ENCODE data around the gene RNPEPL1.

RNPEPL1 gene

DNA sequence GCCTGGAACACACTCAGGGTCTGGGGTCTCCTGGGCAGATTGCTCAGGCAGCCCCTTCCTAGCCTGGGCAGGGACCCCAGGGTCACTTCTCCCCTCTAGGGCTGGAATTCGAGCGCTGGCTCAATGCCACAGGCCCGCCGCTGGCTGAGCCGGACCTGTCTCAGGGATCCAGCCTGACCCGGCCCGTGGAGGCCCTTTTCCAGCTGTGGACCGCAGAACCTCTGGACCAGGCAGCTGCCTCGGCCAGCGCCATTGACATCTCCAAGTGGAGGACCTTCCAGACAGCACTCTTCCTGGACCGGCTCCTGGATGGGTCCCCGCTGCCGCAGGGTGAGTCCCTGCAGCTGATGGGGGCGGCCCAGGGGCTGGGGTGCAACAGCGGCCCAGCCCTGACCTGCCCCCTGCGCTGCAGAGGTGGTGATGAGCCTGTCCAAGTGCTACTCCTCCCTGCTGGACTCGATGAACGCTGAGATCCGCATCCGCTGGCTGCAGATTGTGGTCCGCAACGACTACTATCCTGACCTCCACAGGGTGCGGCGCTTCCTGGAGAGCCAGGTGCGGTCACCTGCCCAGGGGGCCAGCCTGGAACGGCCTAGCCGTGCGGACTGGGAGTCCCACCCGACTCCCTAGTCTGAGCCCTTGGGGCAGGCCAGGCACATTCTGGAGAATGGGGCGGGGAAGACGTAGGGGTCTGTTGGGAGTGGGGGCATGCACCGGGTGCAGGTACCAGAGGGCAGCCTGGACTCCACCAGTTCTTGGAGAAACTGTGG is 8.3 kb downstream of the RNPEPL1 start:
- no peak for DNase-seq (ENCODE audit: low read depth in 2 of 2)

DNA sequence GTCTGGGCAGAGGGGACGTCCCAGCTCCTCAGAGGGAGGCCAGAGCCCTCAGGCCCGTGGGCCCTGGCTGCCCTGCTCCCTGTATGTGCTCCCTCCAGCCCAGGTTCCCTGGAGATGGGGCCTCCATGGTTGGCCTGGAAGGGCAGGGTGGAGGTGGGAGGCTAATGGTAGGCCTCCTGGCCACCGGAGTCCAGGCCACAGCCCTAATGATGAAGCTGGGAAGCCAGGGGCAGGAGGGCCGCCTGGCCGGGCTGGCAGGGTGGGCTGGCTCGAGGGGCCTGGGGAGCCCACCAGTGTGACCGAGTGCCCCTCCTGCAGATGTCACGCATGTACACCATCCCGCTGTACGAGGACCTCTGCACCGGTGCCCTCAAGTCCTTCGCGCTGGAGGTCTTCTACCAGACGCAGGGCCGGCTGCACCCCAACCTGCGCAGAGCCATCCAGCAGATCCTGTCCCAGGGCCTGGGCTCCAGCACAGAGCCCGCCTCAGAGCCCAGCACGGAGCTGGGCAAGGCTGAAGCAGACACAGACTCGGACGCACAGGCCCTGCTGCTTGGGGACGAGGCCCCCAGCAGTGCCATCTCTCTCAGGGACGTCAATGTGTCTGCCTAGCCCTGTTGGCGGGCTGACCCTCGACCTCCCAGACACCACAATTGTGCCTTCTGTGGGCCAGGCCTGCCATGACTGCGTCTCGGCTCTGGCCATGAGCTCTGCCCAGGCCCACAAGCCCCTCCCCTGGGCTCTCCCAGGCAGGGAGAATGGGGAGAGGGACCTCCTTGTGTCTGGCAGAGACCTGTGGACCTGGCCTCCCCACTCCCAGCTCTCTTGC is 9.2 kb downstream of the RNPEPL1 start:
- DNase-seq (ENCODE audit: low read depth in 2 of 2): no peak

DNA sequence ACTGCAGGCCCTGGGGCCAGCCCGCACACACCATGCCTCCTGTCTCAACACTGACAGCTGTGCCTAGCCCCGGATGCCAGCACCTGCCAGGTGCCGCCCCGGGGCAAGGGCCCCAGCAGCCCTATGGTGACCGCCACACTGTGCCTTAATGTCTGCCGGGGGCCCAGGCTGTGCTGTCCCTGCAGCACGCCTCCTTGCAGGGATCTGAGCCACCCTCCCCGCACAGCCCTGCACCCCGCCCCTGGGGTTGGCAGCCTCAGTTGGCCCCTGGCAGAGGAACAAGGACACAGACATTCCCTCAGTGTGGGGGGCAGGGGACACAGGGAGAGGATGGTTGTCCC is 9.8 kb downstream of the RNPEPL1 start:
- DNase-seq (ENCODE audit: low read depth in 2 of 2): no peak

- no peak for DNase-seq (ENCODE audit: low read depth in 2 of 2)
Measured at GRCh38 chr2:240578488-240578887, 10.2 kb downstream of the RNPEPL1 start.

GRCh38 chr2:240579071-240579762 is 10.9 kb downstream of the RNPEPL1 start:
- DNase-seq (ENCODE audit: low read depth in 2 of 2): no peak

DNA sequence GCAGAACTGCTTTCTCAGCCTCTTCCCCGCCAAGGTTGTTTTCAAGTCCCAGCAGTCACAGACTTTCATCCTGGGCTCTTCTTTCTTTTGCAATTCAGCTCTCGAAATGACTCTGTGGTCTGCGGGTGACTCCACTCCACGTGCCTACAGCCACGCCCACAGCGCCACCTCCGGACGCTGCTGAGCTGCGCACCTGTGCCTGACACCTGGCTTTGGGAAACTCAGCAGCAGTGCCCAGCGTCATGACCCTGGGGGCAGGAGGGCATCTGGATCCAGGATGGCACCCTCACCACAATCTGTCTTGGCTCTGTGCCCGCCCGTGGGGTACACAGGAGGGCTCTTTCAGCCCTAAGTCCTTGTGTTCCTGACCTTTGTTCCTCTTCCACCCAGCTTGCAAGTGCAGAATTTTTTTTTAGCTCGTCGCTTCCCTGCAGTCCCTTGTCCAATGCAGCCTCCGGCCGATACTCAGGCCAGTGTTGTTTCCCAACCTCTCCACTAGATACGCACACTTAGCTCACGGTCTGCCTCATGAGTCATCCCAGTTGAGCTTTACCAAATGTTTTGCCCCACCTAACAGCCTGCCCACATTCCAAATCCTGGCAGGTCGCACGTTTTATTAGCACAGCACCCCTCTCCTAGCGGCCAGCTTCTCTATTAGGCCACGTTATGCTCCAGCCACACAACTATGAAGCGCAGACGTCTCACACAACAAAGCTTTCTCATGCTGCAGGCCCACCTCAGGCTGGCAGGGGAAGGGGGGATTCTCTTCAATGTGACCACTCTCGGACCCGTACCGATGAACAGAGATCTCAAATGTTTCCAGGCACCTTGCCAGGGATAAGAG is 11.7 kb downstream of the RNPEPL1 start:
- DNase-seq (ENCODE audit: low read depth in 2 of 2): peak in 1 of 2 donors; percentile 45

DNA sequence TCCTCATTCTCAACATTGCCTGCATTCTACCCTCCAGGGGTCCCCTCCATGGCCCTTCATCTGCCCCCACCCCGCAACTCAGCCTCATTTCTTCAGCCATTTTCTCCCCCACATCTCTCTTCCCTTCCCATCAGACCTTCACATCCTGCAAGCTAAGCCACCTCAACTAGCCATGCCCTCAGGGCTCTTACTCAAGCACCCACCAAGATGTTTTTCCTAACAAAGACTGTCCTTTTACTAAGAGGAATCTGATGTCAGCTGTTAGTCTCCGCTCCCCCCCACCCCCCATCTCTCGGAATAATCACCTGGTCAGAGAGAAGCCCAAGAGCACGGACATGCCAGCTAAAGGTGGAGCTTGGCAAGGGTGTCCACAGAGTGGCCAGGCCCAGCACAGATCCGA is 13.5 kb downstream of the RNPEPL1 start:
- no peak for DNase-seq (ENCODE audit: low read depth in 2 of 2)

GRCh38 chr2:240582781-240583180 is 14.5 kb downstream of the RNPEPL1 start:
- no peak for DNase-seq (ENCODE audit: low read depth in 2 of 2)

- DNase-seq (ENCODE audit: low read depth in 2 of 2): no peak
Measured at GRCh38 chr2:240583774-240584173, 15.5 kb downstream of the RNPEPL1 start.

DNA sequence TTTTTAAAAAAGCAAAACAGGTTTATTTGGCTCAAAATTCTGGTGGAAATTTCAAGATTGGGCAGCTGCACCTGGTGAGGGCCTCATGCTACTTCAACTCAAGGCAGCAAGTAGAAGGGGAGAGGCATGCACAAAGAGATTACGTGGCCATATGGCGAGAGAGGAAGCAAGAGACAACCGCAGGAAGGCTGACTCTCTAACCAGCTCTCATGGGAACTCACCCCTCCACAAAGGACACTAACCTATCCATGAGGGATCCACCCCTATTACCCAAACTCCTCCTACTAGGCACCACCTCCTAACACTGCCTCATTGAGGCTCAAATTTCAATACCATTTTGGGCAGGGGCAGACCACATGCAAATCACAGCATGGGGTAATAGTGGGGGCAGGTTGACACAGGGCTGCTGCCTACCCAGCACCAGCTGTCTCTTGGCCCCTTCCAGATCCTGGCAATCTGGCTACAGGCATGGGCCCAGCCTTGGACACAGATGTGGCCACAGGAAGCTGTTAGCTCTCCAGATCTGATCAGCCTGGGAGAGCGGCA is 16.3 kb downstream of the RNPEPL1 start:
- DNase-seq (ENCODE audit: low read depth in 2 of 2): no peak

- DNase-seq (ENCODE audit: low read depth in 2 of 2): no peak
Measured at GRCh38 chr2:240585101-240585500, 16.8 kb downstream of the RNPEPL1 start.

GRCh38 chr2:240585681-240586197 is 17.5 kb downstream of the RNPEPL1 start:
- no peak for DNase-seq (ENCODE audit: low read depth in 2 of 2)

DNA sequence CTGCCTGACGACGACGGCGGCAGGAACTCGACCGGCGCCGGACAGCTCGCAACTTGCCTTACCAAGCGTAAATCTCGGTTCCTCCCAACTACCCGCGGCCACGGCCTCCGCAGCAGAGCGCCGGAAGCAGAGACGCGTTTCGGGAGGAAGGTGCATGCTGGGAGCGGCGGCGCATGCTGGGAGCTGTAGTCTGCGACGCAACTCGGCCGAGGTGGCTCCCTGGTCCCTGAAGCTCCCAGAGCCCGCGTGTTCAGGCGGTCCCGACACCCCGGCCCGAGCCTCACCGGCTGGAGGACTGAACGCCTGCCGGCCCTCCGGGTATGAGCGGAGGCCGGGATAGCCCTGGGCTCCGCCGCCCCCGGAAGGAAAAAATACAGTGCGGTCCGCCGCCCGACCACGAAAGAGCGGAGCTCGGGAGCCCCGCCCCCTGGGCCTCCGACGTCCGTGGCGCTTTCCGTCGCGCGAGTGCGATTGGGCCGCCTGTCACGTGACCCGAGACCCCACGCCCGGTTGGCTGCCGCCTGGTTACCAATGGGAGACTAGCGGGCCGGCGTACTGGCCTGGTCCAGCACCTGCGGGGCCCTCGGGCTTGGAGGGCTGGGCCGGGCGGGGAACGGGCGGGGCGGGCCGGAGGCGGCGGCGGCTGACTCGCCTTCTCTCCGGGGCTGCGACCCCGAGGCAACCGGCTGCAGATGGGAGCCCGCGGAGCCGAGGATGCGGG is 18.1 kb downstream of the RNPEPL1 start, which contains the start of gene CAPN10:
TSS of gene CAPN10 (plus strand) at position 537 of the 721 bp plus-strand sequence. CDS start at position 715, 178 bp downstream.
- peak; percentile 94 to 95 for DNase-seq (ENCODE audit: low read depth in 2 of 2)

GRCh38 chr2:240586919-240587800 is 18.9 kb downstream of the RNPEPL1 start:
- peak in 1 of 2 donors; percentile 29 for DNase-seq (ENCODE audit: low read depth in 2 of 2)

DNA sequence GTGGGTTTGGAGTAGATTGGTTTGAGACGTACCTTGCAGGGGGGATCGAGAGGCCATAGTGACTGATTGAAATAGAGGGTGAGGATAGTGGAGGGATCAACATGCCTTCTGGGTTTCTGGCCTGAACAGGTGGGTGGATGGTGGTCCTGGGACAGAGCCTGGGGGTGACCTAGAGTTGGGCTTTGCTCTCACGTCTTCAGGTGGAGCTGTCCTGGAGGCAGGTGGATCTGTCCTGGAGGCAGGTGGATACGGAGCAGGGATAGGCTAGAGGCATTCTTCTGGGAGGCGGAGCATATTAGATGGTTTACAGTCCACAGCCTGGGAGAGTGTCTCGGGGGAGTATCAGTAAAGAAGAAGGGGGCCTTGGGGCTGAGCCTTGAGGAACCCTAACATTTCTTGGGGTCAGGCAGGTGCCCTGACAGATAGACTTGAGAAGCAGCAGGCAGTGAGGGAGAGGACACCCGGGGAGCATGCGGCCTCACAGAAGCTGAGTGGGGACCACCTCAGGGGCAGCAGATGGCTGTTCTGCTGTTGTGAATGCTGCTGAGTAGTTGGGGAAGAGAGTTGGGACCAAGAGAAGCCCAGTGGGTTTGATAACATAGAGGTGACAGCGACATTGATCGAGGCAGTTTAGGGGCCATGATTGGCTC is 19.8 kb downstream of the RNPEPL1 start:
- no peak for DNase-seq (ENCODE audit: low read depth in 2 of 2)

DNA sequence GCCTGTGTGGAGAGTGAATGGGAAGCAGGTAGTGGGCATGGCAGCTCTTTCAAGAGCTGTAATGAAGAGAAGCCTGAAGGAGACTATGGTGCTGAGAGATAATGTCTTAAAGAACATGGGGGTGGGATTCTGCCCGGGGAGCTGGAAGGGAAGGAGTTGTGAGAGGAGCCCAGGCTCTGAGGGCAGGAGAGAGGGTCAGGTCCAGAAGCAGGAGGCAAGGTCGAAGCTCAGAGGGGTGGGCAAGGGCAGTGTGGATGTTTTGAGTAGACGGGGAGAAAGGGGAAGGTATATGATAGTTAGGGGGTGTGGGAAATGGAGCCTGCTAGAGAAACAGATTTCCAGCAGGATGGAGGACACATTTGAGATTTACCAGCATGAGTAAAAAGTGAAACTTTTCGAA is 20.4 kb downstream of the RNPEPL1 start:
- DNase-seq (ENCODE audit: low read depth in 2 of 2): no peak

GRCh38 chr2:240589375-240589774 is 21.1 kb downstream of the RNPEPL1 start:
- DNase-seq (ENCODE audit: low read depth in 2 of 2): no peak

- no peak for DNase-seq (ENCODE audit: low read depth in 2 of 2)
Measured at GRCh38 chr2:240589850-240590525, 21.7 kb downstream of the RNPEPL1 start.
